GM12864 (cell line): ENCODE measurements around the gene HOXC9.

ENCODE experiments used
- DNase-seq: peaks from one replicate; pipeline ENCODE4 v3.0.0-alpha.2; 2011; ENCODE audit warnings: low read depth
- H3K4me3 ChIP-seq: 2 replicates; pipeline ENCODE4 v1.5.1; 2011; ENCODE audit warnings: mild to moderate bottlenecking, low read depth, low read length, control low read depth
- CTCF ChIP-seq: IDR thresholded peaks from 2 replicates; pipeline ENCODE4 v1.5.1; 2011; ENCODE audit warnings: low read depth, mild to moderate bottlenecking, moderate library complexity, low read length, control low read depth, inconsistent platforms; ENCODE audit errors: missing control alignments

The HOXC9 gene

GRCh38 chr12:54047160-54047963 lies 47.4 kb downstream of the HOXC9 start:
- H3K4me3 ChIP-seq: no peak overlapping the region
- DNase-seq: no peak
- TF ChIP-seq CTCF: no peak

GRCh38 chr12:54047964-54048303 lies 48.0 kb downstream of the HOXC9 start:
- TF ChIP-seq CTCF: no peak
- no peak overlapping the region for H3K4me3 ChIP-seq

DNA sequence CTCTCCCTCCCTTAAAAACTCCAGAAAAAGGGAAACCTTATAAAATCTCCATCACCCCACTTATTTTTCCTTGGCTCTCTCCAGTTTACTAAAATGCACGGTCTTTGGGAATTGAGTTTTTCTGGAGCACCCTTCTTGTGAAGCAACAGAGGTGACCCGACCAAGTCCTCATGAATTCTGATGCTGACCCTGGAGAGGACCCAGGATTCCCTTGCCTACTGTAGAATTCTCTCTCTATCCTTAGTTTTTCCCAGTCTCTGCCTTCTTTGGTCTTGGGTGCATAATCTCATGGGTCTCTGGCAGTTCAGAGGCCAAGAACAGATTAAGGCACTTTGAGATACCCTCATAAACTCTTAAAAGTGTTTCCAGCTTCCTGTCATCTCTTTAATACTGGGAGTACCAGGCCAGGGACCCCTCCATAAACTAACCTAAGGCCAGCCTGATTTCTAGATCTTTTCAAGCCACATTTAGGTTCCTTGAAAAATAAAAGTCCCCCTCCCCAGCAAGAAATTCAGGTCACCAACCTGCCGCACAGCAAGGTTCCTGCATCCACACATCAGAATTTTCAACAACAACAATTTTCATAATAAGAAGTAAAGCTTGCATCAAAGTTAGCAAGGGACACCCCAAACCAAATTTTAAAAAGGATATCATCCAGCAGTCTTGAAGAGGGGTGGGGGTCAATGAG lies 48.6 kb downstream of the HOXC9 start:
- TF ChIP-seq CTCF: no peak
- DNase-seq: no peak
- no peak overlapping the region for H3K4me3 ChIP-seq

More at GRCh38 chr12:54047964-54048303, 48.0 kb downstream of the HOXC9 start:
- no peak for DNase-seq

GRCh38 chr12:54049108-54049507 lies 49.1 kb downstream of the HOXC9 start:
- DNase-seq: no peak
- H3K4me3 ChIP-seq: no peak overlapping the region
- TF ChIP-seq CTCF: no peak

- TF ChIP-seq CTCF: no peak
- H3K4me3 ChIP-seq: no peak overlapping the region
- no peak for DNase-seq
Measured at GRCh38 chr12:54050482-54050810, 50.5 kb downstream of the HOXC9 start.

DNA sequence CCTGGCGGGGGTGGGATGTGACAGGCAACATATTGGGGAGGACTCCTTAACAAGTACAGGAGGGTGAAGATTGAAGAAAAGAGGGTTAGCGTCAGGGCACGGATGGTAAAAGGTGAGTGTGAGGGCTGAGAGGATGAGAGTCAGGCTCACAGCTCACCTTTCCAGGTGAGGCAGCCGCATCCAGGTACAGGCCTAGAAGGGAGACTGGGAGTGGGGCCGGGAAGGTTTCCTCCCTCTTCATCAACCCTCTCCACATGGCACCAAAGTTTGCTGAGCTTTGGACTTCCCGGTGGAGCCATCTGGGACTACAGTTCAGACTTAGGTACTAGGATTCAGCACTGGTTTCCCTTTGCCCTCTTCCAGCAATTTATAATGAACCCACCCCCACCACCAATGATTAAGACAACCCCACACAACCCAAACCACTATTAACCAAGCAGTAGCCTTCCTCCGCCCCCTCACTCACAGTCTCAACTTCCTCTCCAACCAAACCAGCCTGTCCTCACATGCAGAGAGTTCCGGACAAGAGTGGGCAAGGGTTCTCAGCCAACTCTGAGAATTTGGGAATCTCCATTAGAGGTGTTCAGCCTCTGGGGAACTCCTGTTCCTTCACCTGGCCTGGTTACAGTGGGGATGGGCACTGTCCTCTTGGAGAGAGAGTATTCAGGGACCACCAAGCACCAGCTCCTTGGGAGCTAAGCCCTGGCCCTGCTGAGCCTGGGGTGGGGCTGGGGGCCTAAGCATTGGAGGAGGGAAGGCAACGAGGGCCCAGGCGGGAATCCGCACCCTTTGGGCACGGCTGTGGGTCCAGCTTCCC lies 51.3 kb downstream of the HOXC9 start:
- no peak for DNase-seq
- no peak for TF ChIP-seq CTCF
- H3K4me3 ChIP-seq: no peak overlapping the region
